ENCODE results near the gene SLC35G6. TPM values are rescaled to one million over a fixed set of nuclear protein-coding genes. Genes with fewer than 3 reads are reported as not detected.
"Not testable (repeated sequence)": the region's sequence is repeated elsewhere in the genome, so short reads cannot be mapped to it uniquely, and the experiment has no call there.

SLC35G6 gene
- not detected for total RNA-seq

DNA sequence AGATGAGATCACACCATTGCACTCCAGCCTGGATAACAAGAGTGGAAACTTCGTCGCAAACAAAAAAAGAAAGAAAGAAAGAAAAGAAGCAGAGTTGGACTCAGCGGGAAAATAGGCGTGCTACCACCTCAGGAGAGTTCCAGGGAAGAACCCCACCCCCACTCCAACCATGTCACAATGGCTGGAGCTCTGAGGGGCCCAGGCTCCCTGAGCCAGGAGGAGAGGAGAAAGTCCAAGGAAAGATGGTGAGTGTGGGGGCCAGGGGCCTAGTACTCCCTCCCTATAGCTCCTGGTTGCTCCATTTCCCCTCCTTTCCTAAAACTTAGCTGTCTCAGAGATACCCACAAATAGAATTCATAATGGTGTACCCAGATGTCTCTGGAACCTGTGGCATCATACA is at the start of gene SLC35G6:
TSS of gene SLC35G6 (plus strand) at position 172 of the 400 bp plus-strand sequence. CDS start at position 243, 71 bp downstream.
- peaks cover 65% of the 10 kb centered on the region for H3K4me1 ChIP-seq
- peak within 1 kb of the TSS; percentile 100 for H3K27ac ChIP-seq
- WGBS: 83% methylated on average over 4 of the region's 4 CpGs

DNA sequence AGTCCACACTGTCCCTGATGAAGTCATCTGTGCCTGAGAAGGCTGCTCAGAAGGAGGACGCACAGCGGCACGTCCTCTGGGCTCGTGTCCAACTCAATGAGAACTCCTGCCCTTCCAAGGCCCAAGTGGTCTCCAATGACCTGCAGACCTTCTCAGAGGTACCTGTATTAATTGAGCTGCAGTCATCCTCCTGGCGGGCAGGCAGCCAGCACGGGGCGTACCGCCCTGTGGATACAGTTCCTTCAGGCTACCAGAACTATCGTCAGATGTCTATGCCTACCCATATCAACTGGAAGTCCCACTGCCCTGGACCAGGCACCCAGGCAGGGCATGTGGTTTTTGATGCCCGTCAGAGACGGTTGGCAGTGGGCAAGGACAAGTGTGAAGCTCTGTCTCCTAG is 49.0 kb upstream of the SLC35G6 start:
- 94% methylated on average over 11 of the region's 11 CpGs for WGBS
- Histone ChIP-seq H3K4me3 (no peak overlapping the region), H3K27ac (no peak overlapping the region), H3K36me3 (no peaks in the 10 kb centered on the region), H3K4me1 (peaks cover 21% of the 10 kb centered on the region), H3K9me3 (no peaks in the 10 kb centered on the region), H3K27me3 (no peaks in the 10 kb centered on the region)
- no peak for DNase-seq (ENCODE audit: low spot score in 2 of 2)
- TF ChIP-seq, protein P1, sequence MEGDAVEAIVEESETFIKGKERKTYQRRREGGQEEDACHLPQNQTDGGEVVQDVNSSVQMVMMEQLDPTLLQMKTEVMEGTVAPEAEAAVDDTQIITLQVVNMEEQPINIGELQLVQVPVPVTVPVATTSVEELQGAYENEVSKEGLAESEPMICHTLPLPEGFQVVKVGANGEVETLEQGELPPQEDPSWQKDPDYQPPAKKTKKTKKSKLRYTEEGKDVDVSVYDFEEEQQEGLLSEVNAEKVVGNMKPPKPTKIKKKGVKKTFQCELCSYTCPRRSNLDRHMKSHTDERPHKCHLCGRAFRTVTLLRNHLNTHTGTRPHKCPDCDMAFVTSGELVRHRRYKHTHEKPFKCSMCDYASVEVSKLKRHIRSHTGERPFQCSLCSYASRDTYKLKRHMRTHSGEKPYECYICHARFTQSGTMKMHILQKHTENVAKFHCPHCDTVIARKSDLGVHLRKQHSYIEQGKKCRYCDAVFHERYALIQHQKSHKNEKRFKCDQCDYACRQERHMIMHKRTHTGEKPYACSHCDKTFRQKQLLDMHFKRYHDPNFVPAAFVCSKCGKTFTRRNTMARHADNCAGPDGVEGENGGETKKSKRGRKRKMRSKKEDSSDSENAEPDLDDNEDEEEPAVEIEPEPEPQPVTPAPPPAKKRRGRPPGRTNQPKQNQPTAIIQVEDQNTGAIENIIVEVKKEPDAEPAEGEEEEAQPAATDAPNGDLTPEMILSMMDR (IDR thresholded peaks at IDR 0.05): no peak
- TF ChIP-seq POLR2A (IDR thresholded peaks at IDR 0.05): no peak
- no peak for TF ChIP-seq EP300 (IDR thresholded peaks at IDR 0.05)
- TF ChIP-seq POLR2AphosphoS5 (IDR thresholded peaks at IDR 0.05): no peak

More for the DNA sequence above, at the start of gene SLC35G6:
- H3K9me3 ChIP-seq; H3K36me3 ChIP-seq; DNase-seq (ENCODE audit: low spot score in 2 of 2); H3K27me3 ChIP-seq: not testable (repeated sequence)
- H3K4me3 ChIP-seq: peak within 1 kb of the TSS; percentile 98

DNA sequence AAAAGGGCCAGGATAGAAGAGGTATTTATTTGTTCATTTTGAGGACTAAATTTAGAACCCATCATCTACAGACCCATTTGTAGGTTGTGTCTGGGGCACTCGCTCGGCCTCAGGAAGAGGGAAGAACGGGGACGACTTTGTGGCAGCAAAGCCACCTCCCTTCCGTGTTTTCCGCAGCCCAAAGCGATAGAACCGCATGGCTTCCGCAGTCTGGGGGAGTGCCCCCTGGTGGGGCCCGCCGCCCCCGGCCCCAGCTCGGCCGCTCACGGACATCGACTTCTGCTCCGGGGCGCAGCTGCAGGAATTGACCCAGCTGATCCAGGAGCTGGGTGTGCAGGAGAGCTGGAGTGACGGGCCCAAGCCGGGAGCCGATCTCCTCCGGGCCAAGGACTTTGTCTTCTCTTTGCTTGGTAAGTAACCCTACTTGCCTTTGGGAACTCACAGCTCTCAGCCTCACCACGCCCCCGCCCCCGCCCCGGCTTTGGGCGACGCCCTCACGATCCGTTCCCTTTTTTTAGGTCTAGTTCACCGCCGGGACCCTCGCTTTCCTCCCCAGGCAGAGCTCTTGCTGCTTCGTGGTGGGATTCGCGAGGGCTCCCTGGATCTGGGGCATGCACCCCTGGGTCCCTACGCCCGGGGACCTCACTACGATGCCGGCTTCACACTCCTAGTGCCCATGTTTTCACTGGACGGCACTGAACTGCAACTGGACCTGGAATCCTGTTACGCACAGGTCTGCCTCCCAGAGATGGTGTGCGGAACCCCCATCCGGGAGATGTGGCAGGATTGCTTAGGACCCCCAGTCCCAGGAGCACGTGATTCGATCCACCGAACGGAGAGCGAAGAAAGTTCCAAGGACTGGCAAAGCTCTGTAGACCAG is 45.3 kb upstream of the SLC35G6 start:
- peaks cover 14% of the 10 kb centered on the region for H3K27me3 ChIP-seq
- H3K36me3 ChIP-seq: no peaks in the 10 kb centered on the region
- H3K4me3 ChIP-seq: peak overlapping the region; percentile 68
- peak overlapping the region; percentile 91 for H3K27ac ChIP-seq
- WGBS: 3% methylated on average over 17 of the region's 49 CpGs
- TF ChIP-seq, protein P1 (IDR thresholded peaks at IDR 0.05): no peak
- TF ChIP-seq EP300 (IDR thresholded peaks at IDR 0.05) (no peak), POLR2AphosphoS5 (IDR thresholded peaks at IDR 0.05) (peak in 1 of 3 donors; percentile 4)
- no peaks in the 10 kb centered on the region for H3K9me3 ChIP-seq
- no peak for DNase-seq (ENCODE audit: low spot score in 2 of 2)
- H3K4me1 ChIP-seq: peaks cover 57% of the 10 kb centered on the region

DNA sequence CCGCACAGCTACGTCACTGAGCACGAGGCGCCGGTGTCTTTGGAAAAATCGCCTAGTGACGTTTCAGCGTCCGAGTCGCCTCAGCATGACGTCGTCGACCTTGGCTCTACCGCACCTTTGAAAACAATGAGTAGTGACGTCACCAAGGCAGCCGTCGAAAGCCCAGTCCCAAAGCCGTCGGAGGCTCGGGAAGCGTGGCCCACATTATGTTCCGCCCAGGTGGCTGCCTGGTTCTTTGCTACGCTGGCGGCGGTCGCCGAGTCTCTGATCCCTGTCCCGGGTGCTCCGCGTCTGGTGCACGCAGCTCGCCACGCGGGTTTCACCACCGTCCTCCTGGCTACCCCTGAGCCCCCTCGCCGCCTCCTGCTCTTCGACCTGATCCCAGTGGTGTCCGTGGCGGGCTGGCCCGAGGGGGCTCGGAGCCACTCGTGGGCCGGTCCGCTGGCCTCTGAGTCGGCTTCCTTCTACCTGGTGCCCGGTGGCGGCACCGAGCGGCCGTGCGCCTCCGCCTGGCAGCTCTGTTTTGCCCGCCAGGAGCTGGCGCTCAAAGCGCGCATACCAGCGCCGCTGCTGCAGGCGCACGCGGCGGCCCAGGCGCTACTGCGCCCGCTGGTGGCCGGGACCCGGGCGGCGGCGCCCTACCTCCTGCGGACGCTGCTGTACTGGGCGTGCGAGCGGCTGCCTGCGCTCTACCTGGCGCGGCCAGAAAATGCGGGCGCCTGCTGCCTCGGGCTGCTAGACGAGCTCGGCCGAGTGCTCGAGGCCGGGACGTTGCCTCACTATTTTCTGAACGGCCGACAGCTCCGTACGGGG is 44.5 kb upstream of the SLC35G6 start:
- WGBS: 4% methylated on average over 70 of the region's 92 CpGs
- H3K9me3 ChIP-seq: no peaks in the 10 kb centered on the region
- peak overlapping the region; percentile 68 for H3K4me3 ChIP-seq
- peak overlapping the region; percentile 91 for H3K27ac ChIP-seq
- H3K27me3 ChIP-seq: peaks cover 14% of the 10 kb centered on the region
- no peaks in the 10 kb centered on the region for H3K36me3 ChIP-seq
- H3K4me1 ChIP-seq: peaks cover 58% of the 10 kb centered on the region
- DNase-seq (ENCODE audit: low spot score in 2 of 2): peak in 1 of 2 donors; percentile 80
- peak in 2 of 3 donors; percentile 20 to 33 for TF ChIP-seq POLR2AphosphoS5 (IDR thresholded peaks at IDR 0.05)
- no peak for TF ChIP-seq EP300 (IDR thresholded peaks at IDR 0.05)
- TF ChIP-seq, protein P1 (IDR thresholded peaks at IDR 0.05): peak; percentile 62 to 96
- no peak for TF ChIP-seq POLR2A (IDR thresholded peaks at IDR 0.05)

DNA sequence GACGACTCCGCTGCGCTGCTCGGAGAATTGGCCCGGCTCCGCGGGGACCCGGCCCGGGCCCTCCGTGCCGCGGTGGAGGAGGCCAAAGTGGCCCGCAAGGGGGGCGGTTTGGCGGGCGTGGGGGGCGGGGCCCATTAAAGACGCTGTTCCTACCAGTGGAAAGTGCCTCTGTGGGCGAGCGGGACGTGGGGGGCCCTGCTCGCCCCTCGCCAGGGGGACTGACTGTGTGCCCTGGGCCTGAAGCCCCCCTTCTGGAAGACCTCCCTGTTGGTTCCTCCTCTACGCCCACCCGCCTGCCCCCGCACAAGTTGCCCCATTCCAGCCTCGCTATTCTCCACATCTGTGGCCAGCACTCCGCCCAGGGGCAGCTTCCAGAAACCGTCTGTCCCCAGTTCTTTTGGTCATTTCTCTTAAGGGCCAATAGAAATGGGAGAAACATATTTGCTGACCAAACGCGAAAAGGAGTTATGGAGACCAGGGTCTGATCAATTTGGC is 43.8 kb upstream of the SLC35G6 start:
- Histone ChIP-seq H3K27ac (peak overlapping the region; percentile 91), H3K27me3 (peaks cover 14% of the 10 kb centered on the region), H3K4me1 (peaks cover 58% of the 10 kb centered on the region), H3K36me3 (no peaks in the 10 kb centered on the region), H3K4me3 (peak overlapping the region; percentile 68), H3K9me3 (no peaks in the 10 kb centered on the region)
- 46% methylated on average over 13 of the region's 31 CpGs for WGBS
- no peak for TF ChIP-seq EP300 (IDR thresholded peaks at IDR 0.05)
- no peak for TF ChIP-seq POLR2AphosphoS5 (IDR thresholded peaks at IDR 0.05)
- no peak for TF ChIP-seq POLR2A (IDR thresholded peaks at IDR 0.05)
- TF ChIP-seq, protein P1 (IDR thresholded peaks at IDR 0.05): no peak
- no peak for DNase-seq (ENCODE audit: low spot score in 2 of 2)
